Liver (tissue), 9 donors: ENCODE results near the gene SESN3. TPM values are rescaled to one million over a fixed set of nuclear protein-coding genes. Genes with fewer than 3 reads are reported as not detected.
"Not testable (repeated sequence)": the region's sequence is repeated elsewhere in the genome, so short reads cannot be mapped to it uniquely, and the experiment has no call there.

ENCODE experiments used
- DNase-seq: peaks from one replicate; pipeline ENCODE4 v3.0.0-alpha.2; 2017; ENCODE audit warnings: low spot score
- H3K27ac ChIP-seq, 2 donors: one replicate each; pipeline ENCODE4 v1.7.0; 2013; ENCODE audit warnings: inconsistent platforms in 2 of 2, low read length in 2 of 2, control low read depth in 1 of 2, low read depth in 1 of 2, mild to moderate bottlenecking in 1 of 2
- H3K27me3 ChIP-seq, 4 donors: one replicate each; pipeline versions ENCODE4 v1.6.1 to v1.7.0; 2013; ENCODE audit warnings: low read length in 3 of 4, inconsistent platforms in 1 of 4, mild to moderate bottlenecking in 1 of 4, moderate library complexity in 1 of 4; ENCODE audit not compliant: control insufficient read depth in 4 of 4, insufficient read depth in 4 of 4
- H3K36me3 ChIP-seq, 4 donors: one replicate each; pipeline versions ENCODE4 v1.6.1 to v1.7.0; 2013; ENCODE audit warnings: low read length in 3 of 4, mild to moderate bottlenecking in 3 of 4, low read depth in 1 of 4, moderate library complexity in 1 of 4; ENCODE audit not compliant: control insufficient read depth in 4 of 4, insufficient read depth in 3 of 4
- H3K4me1 ChIP-seq, 4 donors: one replicate each; pipeline versions ENCODE4 v1.6.1 to v1.7.0; 2013; ENCODE audit warnings: low read length in 3 of 4, mild to moderate bottlenecking in 3 of 4, moderate library complexity in 1 of 4; ENCODE audit not compliant: control insufficient read depth in 4 of 4, insufficient read depth in 4 of 4
- H3K4me3 ChIP-seq, 3 donors: one replicate each; pipeline versions ENCODE4 v1.6.1 to v1.7.0; 2013; ENCODE audit warnings: low read length in 3 of 3, control low read depth in 1 of 3, low read depth in 1 of 3, mild to moderate bottlenecking in 1 of 3
- H3K9ac ChIP-seq, 2 donors: one replicate each; pipeline ENCODE4 v1.7.0; 2013; ENCODE audit warnings: low read length in 2 of 2, mild to moderate bottlenecking in 2 of 2, moderate library complexity in 2 of 2, control low read depth in 1 of 2, low read depth in 1 of 2
- H3K9me3 ChIP-seq, 4 donors: one replicate each; pipeline versions ENCODE4 v1.6.1 to v1.7.0; 2013; ENCODE audit warnings: low read length in 3 of 4; ENCODE audit not compliant: control insufficient read depth in 4 of 4
- EGR1 ChIP-seq, 2 donors: IDR thresholded peaks; 2 replicates each; pipeline ENCODE4 v1.6.1; 2016 to 2018; ENCODE audit warnings: antibody characterized with exemption in 2 of 2, low read depth in 2 of 2
- FOXA1 ChIP-seq: IDR thresholded peaks from 2 replicates; pipeline ENCODE4 v1.6.1; 2016; ENCODE audit warnings: antibody characterized with exemption
- FOXA2 ChIP-seq: IDR thresholded peaks from 2 replicates; pipeline ENCODE4 v1.6.1; 2016; ENCODE audit warnings: antibody characterized with exemption
- GABPA ChIP-seq, 2 donors: IDR thresholded peaks in 1 of 2; conservative IDR thresholded peaks in 1 of 2; 2 replicates each; pipeline ENCODE4 v1.6.1; 2016; ENCODE audit warnings: antibody characterized with exemption in 2 of 2, mild to moderate bottlenecking in 1 of 2, moderate library complexity in 1 of 2
- HNF4A ChIP-seq, 2 donors: conservative IDR thresholded peaks; 2 replicates each; pipeline ENCODE4 v1.6.1; 2016; ENCODE audit warnings: antibody characterized with exemption in 2 of 2, mild to moderate bottlenecking in 2 of 2
- NR2F2 ChIP-seq: IDR thresholded peaks from 2 replicates; pipeline ENCODE4 v1.6.1; 2016; ENCODE audit warnings: antibody characterized with exemption
- RXRA ChIP-seq, 2 donors: IDR thresholded peaks; 2 replicates each; pipeline ENCODE4 v1.6.1; 2017 to 2018; ENCODE audit warnings: antibody characterized with exemption in 2 of 2, mild to moderate bottlenecking in 1 of 2
- WGBS: extraction: QIAGEN DNeasy Blood & Tissue Kit; methylation state at CpG from one replicate; pipeline ENCODE4 v1.1.7; 2013; 5-methylcytosine and 5-hydroxymethylcytosine counted together
- polyA plus RNA-seq, 2 donors: library from polyadenylated mRNA; stranded (reverse) in 1 of 2; unstranded in 1 of 2; fragments of 200-250 nt in 1 of 2; fragments of >200 nt in 1 of 2; fragmentation: Nextera tagmentation in 1 of 2; extraction: Ambion mirVana in 1 of 2; gene quantifications; one replicate each; pipeline versions ENCODE4 v1.2.1 to v1.2.3, GENCODE V29; 2013 to 2015
- total RNA-seq, 2 donors: library from RNA; depleted of rRNA; stranded (reverse); fragments of >200 nt; gene quantifications; one replicate each; pipeline ENCODE4 v1.2.3, GENCODE V29; 2014
- TF ChIP-seq, protein P1 (sequence below): IDR thresholded peaks from 2 replicates; pipeline ENCODE4 v1.6.1; 2016; ENCODE audit warnings: antibody characterized with exemption
- TF ChIP-seq, protein P2 (sequence below): IDR thresholded peaks from 2 replicates; pipeline ENCODE4 v1.6.1; 2016; ENCODE audit warnings: antibody characterized with exemption, mild to moderate bottlenecking
- TF ChIP-seq, protein P3 (sequence below): IDR thresholded peaks from 2 replicates; pipeline ENCODE4 v1.6.1; 2016; ENCODE audit warnings: antibody characterized with exemption
- donor health status: healthy.
- donor health status: healthy.
- donor health status: healthy.
- donor health status: healthy.
- donor health status: healthy.

The SESN3 gene
- total and polyA plus RNA-seq, 4 donors: 0.85 to 46.6 (median 2.6) TPM

DNA sequence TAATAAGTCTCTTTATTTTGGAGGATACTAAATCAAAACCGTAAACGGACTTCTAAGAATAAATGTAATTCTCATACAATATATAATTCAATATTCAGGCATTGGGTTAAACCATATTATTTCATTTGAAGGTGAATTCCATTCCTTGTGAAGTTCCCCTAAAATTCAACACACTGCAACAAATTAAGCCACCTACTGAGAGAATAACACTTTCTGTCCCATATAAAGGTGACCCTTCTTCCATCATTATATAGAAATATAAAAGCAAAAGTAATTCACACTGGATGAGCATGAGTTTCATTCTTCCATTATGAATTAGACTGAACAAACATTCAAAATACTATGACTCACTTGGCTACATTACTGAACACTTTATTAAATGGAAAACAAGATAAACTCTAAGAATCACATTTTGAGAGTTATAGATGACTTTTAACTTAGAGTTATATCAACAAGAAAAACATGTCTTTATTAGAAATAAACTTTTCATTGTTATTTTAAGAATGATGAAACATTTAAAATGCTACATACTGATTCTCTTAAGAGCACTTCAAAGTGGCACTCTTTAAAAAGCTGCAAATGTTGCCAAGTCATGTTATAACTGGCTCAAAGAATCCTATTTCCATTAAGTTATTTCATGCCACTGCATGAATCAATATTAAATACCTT is 2.8 kb downstream of the SESN3 start:
- Histone ChIP-seq H3K27me3 (no peaks in the 10 kb centered on the region), H3K36me3 (no peaks in the 10 kb centered on the region), H3K9me3 (no peaks in the 10 kb centered on the region), H3K4me1 (peaks cover 1 to 35% (median 22%) of the 10 kb centered on the region in 4 donors), H3K4me3 (no peak overlapping the region), H3K9ac (no peak overlapping the region), H3K27ac (no peak overlapping the region)
- DNase-seq: no peak
- WGBS: 97% methylated on average over 2 of the region's 2 CpGs
- TF ChIP-seq GABPA (IDR thresholded peaks at IDR 0.05 in 1 of 2, conservative IDR thresholded peaks at IDR 0.05 in 1 of 2) (no peak), NR2F2 (no peak), FOXA1 (no peak), FOXA2 (no peak)
- TF ChIP-seq, protein P1, sequence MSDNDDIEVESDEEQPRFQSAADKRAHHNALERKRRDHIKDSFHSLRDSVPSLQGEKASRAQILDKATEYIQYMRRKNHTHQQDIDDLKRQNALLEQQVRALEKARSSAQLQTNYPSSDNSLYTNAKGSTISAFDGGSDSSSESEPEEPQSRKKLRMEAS: no peak
- TF ChIP-seq, protein P2, sequence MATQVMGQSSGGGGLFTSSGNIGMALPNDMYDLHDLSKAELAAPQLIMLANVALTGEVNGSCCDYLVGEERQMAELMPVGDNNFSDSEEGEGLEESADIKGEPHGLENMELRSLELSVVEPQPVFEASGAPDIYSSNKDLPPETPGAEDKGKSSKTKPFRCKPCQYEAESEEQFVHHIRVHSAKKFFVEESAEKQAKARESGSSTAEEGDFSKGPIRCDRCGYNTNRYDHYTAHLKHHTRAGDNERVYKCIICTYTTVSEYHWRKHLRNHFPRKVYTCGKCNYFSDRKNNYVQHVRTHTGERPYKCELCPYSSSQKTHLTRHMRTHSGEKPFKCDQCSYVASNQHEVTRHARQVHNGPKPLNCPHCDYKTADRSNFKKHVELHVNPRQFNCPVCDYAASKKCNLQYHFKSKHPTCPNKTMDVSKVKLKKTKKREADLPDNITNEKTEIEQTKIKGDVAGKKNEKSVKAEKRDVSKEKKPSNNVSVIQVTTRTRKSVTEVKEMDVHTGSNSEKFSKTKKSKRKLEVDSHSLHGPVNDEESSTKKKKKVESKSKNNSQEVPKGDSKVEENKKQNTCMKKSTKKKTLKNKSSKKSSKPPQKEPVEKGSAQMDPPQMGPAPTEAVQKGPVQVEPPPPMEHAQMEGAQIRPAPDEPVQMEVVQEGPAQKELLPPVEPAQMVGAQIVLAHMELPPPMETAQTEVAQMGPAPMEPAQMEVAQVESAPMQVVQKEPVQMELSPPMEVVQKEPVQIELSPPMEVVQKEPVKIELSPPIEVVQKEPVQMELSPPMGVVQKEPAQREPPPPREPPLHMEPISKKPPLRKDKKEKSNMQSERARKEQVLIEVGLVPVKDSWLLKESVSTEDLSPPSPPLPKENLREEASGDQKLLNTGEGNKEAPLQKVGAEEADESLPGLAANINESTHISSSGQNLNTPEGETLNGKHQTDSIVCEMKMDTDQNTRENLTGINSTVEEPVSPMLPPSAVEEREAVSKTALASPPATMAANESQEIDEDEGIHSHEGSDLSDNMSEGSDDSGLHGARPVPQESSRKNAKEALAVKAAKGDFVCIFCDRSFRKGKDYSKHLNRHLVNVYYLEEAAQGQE: no peak
- TF ChIP-seq, protein P3, sequence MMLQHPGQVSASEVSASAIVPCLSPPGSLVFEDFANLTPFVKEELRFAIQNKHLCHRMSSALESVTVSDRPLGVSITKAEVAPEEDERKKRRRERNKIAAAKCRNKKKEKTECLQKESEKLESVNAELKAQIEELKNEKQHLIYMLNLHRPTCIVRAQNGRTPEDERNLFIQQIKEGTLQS: no peak

DNA sequence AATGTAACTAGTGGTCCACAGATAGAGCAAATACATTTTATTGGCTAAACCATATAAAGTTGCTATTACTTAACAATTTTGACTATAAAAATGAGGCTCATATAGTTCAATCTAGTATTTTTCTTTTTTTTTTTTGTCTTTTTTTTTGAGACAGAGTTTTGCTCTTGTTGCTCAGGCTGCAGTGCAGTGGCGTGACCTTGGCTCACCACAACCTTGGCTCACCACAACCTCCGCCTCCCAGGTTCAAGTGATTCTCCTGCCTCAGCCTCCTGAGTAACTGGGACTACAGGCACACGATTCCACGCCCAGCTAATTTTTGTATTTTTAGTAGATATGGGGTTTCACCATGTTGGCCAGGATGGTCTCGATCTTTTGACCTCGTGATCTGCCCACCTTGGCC is 3.9 kb downstream of the SESN3 start:
- WGBS: 96% methylated on average over 6 of the region's 6 CpGs
- H3K36me3 ChIP-seq: not testable (repeated sequence)

DNA sequence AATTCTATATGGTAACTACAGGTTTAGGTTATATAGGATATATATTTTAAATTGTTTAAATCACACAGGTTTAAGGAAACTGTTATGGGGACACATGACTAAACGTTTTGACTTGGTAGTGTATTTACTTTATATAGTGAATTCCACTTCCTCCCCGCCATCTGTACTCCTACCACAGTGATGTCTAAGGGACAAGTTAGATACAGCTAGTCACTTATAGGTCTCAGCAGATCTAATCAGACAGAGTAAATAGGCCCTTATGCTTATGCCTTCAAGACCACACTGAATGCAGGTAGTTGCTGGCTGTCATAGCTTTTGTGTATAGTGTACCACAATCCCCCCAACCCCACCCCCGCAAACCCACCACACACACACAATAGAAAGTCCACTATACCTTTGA is 8.2 kb downstream of the SESN3 start:
- no peak overlapping the region for H3K27ac ChIP-seq
- no peaks in the 10 kb centered on the region for H3K9me3 ChIP-seq
- DNase-seq: no peak

More for the DNA sequence above, 3.9 kb downstream of the SESN3 start:
- not testable (repeated sequence) for H3K4me3 ChIP-seq, H3K27ac ChIP-seq, DNase-seq, H3K27me3 ChIP-seq, H3K9me3 ChIP-seq, H3K9ac ChIP-seq
- peaks cover 1 to 27% (median 16%) of the 10 kb centered on the region in 4 donors for H3K4me1 ChIP-seq

More for the DNA sequence above, 8.2 kb downstream of the SESN3 start:
- Histone ChIP-seq H3K9ac (no peak overlapping the region), H3K4me3 (no peak overlapping the region), H3K36me3 (no peaks in the 10 kb centered on the region), H3K4me1 (no peaks in the 10 kb centered on the region), H3K27me3 (no peaks in the 10 kb centered on the region)
- WGBS: 78% methylated on average over 3 of the region's 3 CpGs
- no peak for TF ChIP-seq EGR1 (IDR thresholded peaks at IDR 0.05; ENCODE audit: low read depth in 2 of 2)
- TF ChIP-seq, protein P2: no peak
- no peak for TF ChIP-seq RXRA (IDR thresholded peaks at IDR 0.05)
- TF ChIP-seq HNF4A (conservative IDR thresholded peaks at IDR 0.05): no peak
